HEK293 (cell line): ENCODE data around the gene GMPPB.

Source experiments
- CTCF ChIA-PET: fragments of 350-600 bp; formaldehyde crosslinking; extraction: SDS; loops from one replicate; lab custom pipeline; 2021; ENCODE audit warnings: antibody characterized with exemption; lab: Yijun Ruan, JAX
- POLR2A ChIA-PET: fragments of 300-600 bp; formaldehyde crosslinking; extraction: SDS; loops from one replicate; lab custom pipeline; 2020; ENCODE audit warnings: antibody characterized with exemption, inconsistent platforms; lab: Yijun Ruan, JAX
- H3K27ac ChIP-seq: fragments of 200-500 bp; sonication (Bioruptor generic); 2 replicates; pipeline ENCODE4 v1.5.1; 2014; ENCODE audit warnings: low read depth, low read length, control low read depth, inconsistent platforms; ENCODE audit errors: extremely low read depth
- H3K36me3 ChIP-seq, 2 experiments: fragments of 200-500 bp in 1 of 2; sonication (Bioruptor generic) in 1 of 2; 1 replicate in 1 of 2; 2 replicates in 1 of 2; pipeline ENCODE4 v1.5.1; 2014 to 2017; ENCODE audit warnings: inconsistent platforms in 2 of 2, low read length in 2 of 2; ENCODE audit not compliant: control insufficient read depth in 2 of 2, insufficient read depth in 1 of 2
- H3K4me1 ChIP-seq: fragments of 200-500 bp; sonication (Bioruptor generic); 2 replicates; pipeline ENCODE4 v1.5.1; 2014; ENCODE audit warnings: mild to moderate bottlenecking, low read length, inconsistent platforms; ENCODE audit not compliant: control insufficient read depth, insufficient read depth
- H3K4me3 ChIP-seq: 2 replicates; pipeline ENCODE4 v1.5.1; 2011; ENCODE audit warnings: low read depth, mild to moderate bottlenecking, control low read depth, low read length, moderate library complexity
- H3K9me3 ChIP-seq: fragments of 200-500 bp; sonication (Bioruptor generic); 2 replicates; pipeline ENCODE4 v1.5.1; 2014; ENCODE audit warnings: low read depth, low read length, inconsistent platforms; ENCODE audit not compliant: control insufficient read depth, insufficient read depth
- KLF1 ChIP-seq: fragments of 450-650 bp; formaldehyde crosslinking; IDR thresholded peaks from 2 replicates; pipeline ENCODE4 v1.5.1; 2016; ENCODE audit warnings: missing biosample characterization, missing genetic modification characterization
- KLF16 ChIP-seq: fragments of 450-650 bp; formaldehyde crosslinking; IDR thresholded peaks from 2 replicates; pipeline ENCODE4 v1.5.1; 2017; ENCODE audit warnings: missing biosample characterization, missing genetic modification characterization
- KLF8 ChIP-seq: fragments of 450-650 bp; formaldehyde crosslinking; IDR thresholded peaks from 2 replicates; pipeline ENCODE4 v1.5.1; 2016; ENCODE audit warnings: missing biosample characterization, missing genetic modification characterization
- SCRT2 ChIP-seq: fragments of 450-650 bp; formaldehyde crosslinking; IDR thresholded peaks from 2 replicates; pipeline ENCODE4 v1.5.1; 2016; ENCODE audit warnings: missing biosample characterization, missing genetic modification characterization
- ZFHX2 ChIP-seq: fragments of 450-650 bp; formaldehyde crosslinking; conservative IDR thresholded peaks from 2 replicates; pipeline ENCODE4 v1.5.1; 2016; ENCODE audit warnings: missing biosample characterization, missing genetic modification characterization
- ZFP41 ChIP-seq: fragments of 450-650 bp; formaldehyde crosslinking; IDR thresholded peaks from 2 replicates; pipeline ENCODE4 v1.5.1; 2016; ENCODE audit warnings: missing biosample characterization, missing genetic modification characterization, borderline replicate concordance
- ZNF132 ChIP-seq: fragments of 450-650 bp; formaldehyde crosslinking; IDR thresholded peaks from 2 replicates; pipeline ENCODE4 v1.5.1; 2017; ENCODE audit warnings: missing biosample characterization, missing genetic modification characterization, borderline replicate concordance
- ZNF138 ChIP-seq: fragments of 450-650 bp; formaldehyde crosslinking; IDR thresholded peaks from 2 replicates; pipeline ENCODE4 v1.5.1; 2016; ENCODE audit warnings: missing biosample characterization, missing genetic modification characterization, borderline replicate concordance
- ZNF146 ChIP-seq: fragments of 450-650 bp; formaldehyde crosslinking; IDR thresholded peaks from 2 replicates; pipeline ENCODE4 v1.5.1; 2016; ENCODE audit warnings: missing biosample characterization, missing genetic modification characterization
- ZNF423 ChIP-seq: fragments of 450-650 bp; formaldehyde crosslinking; IDR thresholded peaks from 2 replicates; pipeline ENCODE4 v1.5.1; 2016; ENCODE audit warnings: missing biosample characterization, missing genetic modification characterization
- ZNF561 ChIP-seq: fragments of 450-650 bp; IDR thresholded peaks from 2 replicates; pipeline ENCODE4 v1.5.1; 2018; ENCODE audit warnings: missing biosample characterization, missing genetic modification characterization, borderline replicate concordance
- ZNF76 ChIP-seq: fragments of 450-650 bp; formaldehyde crosslinking; IDR thresholded peaks from 2 replicates; pipeline ENCODE4; 2016; ENCODE audit warnings: low read depth, missing biosample characterization, missing genetic modification characterization, borderline replicate concordance
- ZNF792 ChIP-seq: fragments of 450-650 bp; formaldehyde crosslinking; IDR thresholded peaks from 2 replicates; pipeline ENCODE4 v1.5.1; 2016; ENCODE audit warnings: missing biosample characterization, missing genetic modification characterization
- TF ChIP-seq, protein P1 (sequence below): fragments of 450-650 bp; formaldehyde crosslinking; IDR thresholded peaks from 2 replicates; pipeline ENCODE4 v1.5.1; 2016; ENCODE audit warnings: missing biosample characterization, missing genetic modification characterization
- TF ChIP-seq, protein P2 (sequence below): fragments of 450-650 bp; formaldehyde crosslinking; IDR thresholded peaks from 2 replicates; pipeline ENCODE4 v1.5.1; 2016; ENCODE audit warnings: missing biosample characterization, missing genetic modification characterization
- TF ChIP-seq, protein P3 (sequence below): fragments of 450-650 bp; formaldehyde crosslinking; IDR thresholded peaks from 2 replicates; pipeline ENCODE4 v1.5.1; 2016; ENCODE audit warnings: missing biosample characterization, missing genetic modification characterization, borderline replicate concordance
- TF ChIP-seq, protein P4 (sequence below): fragments of 450-650 bp; formaldehyde crosslinking; IDR thresholded peaks from 2 replicates; pipeline ENCODE4 v1.5.1; 2016; ENCODE audit warnings: missing biosample characterization, missing genetic modification characterization

Gene GMPPB

DNA sequence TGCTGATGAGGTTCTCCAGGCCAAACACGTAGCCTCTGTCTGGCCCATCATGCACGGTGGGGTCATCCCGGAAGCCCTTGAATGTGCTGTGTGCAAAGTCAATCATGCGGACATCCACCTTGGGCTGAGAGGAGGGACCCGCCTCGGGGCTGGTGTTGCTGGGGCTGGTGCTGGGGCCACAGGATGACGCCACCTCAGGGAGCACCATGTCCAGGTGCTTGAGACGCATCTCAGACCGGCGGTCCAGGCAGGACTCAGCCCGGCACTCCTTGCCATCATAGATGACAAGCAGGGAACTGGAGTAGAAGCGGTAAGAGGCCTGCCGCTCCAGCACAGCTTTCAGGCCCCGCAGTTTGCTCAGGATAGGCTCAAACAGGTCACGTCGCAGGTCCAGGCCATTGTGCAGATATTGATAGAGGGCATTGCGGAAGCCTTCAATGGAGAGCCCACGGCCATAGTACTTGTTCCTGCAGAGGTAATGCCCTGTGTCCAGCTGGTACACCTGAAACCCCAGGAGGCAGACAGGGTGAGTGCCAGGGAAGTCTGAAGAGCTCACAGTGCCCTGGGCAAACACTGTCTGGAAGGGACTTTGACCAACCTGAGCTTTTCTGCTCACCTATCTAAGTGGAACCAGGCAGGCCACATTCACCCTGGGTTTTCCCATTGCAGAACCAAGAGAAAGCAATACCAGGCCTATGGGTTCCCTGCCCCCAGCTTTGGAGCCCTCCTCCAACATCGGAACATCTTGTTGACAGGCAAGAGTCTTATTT, 3.6 kb upstream of the GMPPB start (continued):
- TF ChIP-seq ZNF423 (no peak), ZFP41 (no peak), ZNF146 (tag by site-specific recombination) (no peak), ZNF76 (tag by site-specific recombination) (no peak)
- TF ChIP-seq, protein P1, sequence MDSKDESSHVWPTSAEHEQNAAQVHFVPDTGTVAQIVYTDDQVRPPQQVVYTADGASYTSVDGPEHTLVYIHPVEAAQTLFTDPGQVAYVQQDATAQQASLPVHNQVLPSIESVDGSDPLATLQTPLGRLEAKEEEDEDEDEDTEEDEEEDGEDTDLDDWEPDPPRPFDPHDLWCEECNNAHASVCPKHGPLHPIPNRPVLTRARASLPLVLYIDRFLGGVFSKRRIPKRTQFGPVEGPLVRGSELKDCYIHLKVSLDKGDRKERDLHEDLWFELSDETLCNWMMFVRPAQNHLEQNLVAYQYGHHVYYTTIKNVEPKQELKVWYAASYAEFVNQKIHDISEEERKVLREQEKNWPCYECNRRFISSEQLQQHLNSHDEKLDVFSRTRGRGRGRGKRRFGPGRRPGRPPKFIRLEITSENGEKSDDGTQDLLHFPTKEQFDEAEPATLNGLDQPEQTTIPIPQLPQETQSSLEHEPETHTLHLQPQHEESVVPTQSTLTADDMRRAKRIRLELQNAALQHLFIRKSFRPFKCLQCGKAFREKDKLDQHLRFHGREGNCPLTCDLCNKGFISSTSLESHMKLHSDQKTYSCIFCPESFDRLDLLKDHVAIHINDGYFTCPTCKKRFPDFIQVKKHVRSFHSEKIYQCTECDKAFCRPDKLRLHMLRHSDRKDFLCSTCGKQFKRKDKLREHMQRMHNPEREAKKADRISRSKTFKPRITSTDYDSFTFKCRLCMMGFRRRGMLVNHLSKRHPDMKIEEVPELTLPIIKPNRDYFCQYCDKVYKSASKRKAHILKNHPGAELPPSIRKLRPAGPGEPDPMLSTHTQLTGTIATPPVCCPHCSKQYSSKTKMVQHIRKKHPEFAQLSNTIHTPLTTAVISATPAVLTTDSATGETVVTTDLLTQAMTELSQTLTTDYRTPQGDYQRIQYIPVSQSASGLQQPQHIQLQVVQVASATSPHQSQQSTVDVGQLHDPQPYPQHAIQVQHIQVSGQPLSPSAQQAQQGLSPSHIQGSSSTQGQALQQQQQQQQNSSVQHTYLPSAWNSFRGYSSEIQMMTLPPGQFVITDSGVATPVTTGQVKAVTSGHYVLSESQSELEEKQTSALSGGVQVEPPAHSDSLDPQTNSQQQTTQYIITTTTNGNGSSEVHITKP (tag by site-specific recombination) = no peak
- TF ChIP-seq, all 188 proteins: peak for 0

DNA sequence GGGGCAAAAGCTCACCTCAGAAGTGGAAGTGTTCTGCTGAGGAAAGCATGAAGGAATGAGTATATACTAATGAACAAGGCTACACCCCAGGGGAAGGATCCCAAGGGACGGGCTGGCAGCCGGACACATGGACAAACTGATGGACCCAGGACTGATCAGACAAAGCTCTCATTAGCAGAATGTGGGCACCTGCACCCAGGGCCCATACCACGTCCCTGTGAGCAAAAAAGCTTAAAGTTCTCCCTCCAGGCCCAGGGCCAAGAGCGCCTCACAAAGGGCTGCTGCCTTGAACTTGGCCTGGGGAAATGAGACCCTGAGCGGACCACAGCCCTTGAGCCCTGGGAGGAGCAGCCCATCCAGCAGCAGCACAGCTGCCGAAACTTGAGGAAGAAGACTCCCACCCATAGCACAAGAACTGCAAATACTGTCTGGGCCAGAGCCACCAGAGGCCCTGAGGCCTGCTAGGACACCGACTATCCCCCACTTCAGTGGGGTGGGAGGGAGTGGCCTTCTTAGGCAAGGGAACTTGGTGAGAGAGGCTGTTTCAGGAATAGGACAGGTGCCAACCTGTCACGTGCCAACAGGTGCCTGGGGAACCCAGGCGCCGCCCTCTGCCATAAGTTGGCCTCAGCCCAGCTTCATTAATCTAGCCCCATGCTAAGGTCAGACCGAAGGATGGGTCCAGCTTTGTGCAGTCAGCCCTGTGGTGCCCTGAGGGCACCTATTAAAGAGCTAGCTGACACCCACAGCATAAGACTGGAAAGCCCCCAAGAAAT, 2.3 kb upstream of the GMPPB start:
- no peaks in the 10 kb centered on the region for H3K4me1 ChIP-seq
- no peaks in the 10 kb centered on the region for H3K9me3 ChIP-seq
- ChIA-PET CTCF (no interaction called here), POLR2A (no interaction called here)
- TF ChIP-seq SCRT2 (peak; percentile 37), ZNF132 (tag by site-specific recombination) (no peak), ZNF792 (tag by site-specific recombination) (no peak)
- H3K4me3 ChIP-seq = no peak overlapping the region
- peaks cover 3 to 76% of the 10 kb centered on the region in 2 experiments; a peak in 2 of 3 replicates for H3K36me3 ChIP-seq
- no peak overlapping the region for H3K27ac ChIP-seq

DNA sequence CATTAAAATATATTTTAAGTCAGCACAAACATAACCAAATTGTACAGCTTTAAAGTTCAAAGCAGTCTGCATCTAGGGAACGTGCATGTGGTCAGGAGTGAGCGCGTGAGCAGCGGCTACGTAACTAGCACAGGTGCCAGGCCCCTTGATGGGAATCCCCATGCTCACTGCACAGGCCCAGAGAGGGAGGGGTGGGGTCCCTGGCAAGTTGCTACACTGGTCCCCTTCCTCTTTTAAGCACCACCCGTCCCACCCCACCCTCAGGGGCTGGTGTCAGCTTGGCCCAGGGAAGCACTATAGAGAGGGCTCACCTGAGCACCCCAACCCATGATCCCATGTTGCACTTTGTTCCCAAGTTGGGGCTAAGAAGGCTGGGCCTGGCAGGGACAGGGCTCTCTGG, 835 bp upstream of the GMPPB start:
- H3K9me3 ChIP-seq = no peaks in the 10 kb centered on the region
- no peaks in the 10 kb centered on the region for H3K4me1 ChIP-seq
- peaks cover 0 to 74% of the 10 kb centered on the region in 2 experiments; a peak in 2 of 3 replicates for H3K36me3 ChIP-seq
- peak overlapping the region; percentile 57; the same call in 1 of the 2 replicates for H3K4me3 ChIP-seq
- POLR2A ChIA-PET = interaction anchor here (1.0 to 1.4 kb wide), 3 partner anchors 8 to 62 kb away, joined by 3 to 4 read pairs (median 3); partner anchors contain the start of gene IP6K1
- H3K27ac ChIP-seq = peak overlapping the region; percentile 85
- CTCF ChIA-PET = interaction anchor here (0.7 kb wide), 1 partner anchor 121 kb away, joined by 3 read pairs; no protein-coding TSS in a partner anchor
- TF ChIP-seq KLF1 (0 out of 2 replicates have a peak, but pooled peaks have one; percentile 8), KLF16 (tag by site-specific recombination) (no peak)

DNA sequence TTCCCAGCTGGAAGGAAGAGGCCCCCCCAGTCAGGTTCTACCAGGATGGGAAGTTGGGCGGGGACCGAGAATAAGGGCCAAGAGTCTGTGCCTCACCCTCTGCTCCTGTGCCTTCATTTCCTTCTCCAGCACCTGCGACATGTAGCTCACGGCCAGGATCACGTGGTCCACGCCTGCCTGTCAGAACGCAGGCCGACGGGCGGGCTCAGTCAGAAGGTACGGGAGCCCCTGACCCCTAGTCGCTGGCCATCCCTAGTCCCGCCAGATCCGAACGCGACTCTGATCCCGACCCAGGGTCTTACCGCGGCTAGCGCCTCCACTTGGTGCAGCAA, 489 bp downstream of the GMPPB start:
- Histone ChIP-seq H3K36me3 (peaks cover 0 to 77% of the 10 kb centered on the region in 2 experiments; a peak in 1 of 3 replicates), H3K4me3 (peak overlapping the region; percentile 90), H3K9me3 (no peaks in the 10 kb centered on the region), H3K4me1 (no peaks in the 10 kb centered on the region), H3K27ac (peak overlapping the region; percentile 87)
- ChIA-PET POLR2A (interaction anchor here (0.5 to 1.7 kb wide), 7 partner anchors 8 to 1945 kb away, joined by 3 to 9 read pairs (median 4); partner anchors contain the start of gene IP6K1), CTCF (interaction anchor here (0.6 to 0.7 kb wide), 2 partner anchors 12 to 183 kb away, joined by 3 read pairs; no protein-coding TSS in a partner anchor)
- TF ChIP-seq ZNF138 (tag by site-specific recombination) = no peak
- TF ChIP-seq, protein P2, sequence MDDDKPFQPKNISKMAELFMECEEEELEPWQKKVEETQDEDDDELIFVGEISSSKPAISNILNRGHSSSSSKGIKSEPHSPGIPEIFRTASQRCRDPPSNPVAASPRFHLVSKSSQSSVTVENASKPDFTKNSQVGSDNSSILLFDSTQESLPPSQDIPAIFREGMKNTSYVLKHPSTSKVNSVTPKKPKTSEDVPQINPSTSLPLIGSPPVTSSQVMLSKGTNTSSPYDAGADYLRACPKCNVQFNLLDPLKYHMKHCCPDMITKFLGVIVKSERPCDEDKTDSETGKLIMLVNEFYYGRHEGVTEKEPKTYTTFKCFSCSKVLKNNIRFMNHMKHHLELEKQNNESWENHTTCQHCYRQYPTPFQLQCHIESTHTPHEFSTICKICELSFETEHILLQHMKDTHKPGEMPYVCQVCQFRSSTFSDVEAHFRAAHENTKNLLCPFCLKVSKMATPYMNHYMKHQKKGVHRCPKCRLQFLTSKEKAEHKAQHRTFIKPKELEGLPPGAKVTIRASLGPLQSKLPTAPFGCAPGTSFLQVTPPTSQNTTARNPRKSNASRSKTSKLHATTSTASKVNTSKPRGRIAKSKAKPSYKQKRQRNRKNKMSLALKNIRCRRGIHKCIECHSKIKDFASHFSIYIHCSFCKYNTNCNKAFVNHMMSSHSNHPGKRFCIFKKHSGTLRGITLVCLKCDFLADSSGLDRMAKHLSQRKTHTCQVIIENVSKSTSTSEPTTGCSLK (tag by site-specific recombination) = no peak
- TF ChIP-seq ZFHX2 = no peak
- no peak for TF ChIP-seq ZNF561 (tag by site-specific recombination)
- TF ChIP-seq, protein P3, sequence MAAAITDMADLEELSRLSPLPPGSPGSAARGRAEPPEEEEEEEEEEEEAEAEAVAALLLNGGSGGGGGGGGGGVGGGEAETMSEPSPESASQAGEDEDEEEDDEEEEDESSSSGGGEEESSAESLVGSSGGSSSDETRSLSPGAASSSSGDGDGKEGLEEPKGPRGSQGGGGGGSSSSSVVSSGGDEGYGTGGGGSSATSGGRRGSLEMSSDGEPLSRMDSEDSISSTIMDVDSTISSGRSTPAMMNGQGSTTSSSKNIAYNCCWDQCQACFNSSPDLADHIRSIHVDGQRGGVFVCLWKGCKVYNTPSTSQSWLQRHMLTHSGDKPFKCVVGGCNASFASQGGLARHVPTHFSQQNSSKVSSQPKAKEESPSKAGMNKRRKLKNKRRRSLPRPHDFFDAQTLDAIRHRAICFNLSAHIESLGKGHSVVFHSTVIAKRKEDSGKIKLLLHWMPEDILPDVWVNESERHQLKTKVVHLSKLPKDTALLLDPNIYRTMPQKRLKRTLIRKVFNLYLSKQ (tag by site-specific recombination) = no peak
- no peak for TF ChIP-seq KLF8 (tag by site-specific recombination)
- TF ChIP-seq, protein P4, sequence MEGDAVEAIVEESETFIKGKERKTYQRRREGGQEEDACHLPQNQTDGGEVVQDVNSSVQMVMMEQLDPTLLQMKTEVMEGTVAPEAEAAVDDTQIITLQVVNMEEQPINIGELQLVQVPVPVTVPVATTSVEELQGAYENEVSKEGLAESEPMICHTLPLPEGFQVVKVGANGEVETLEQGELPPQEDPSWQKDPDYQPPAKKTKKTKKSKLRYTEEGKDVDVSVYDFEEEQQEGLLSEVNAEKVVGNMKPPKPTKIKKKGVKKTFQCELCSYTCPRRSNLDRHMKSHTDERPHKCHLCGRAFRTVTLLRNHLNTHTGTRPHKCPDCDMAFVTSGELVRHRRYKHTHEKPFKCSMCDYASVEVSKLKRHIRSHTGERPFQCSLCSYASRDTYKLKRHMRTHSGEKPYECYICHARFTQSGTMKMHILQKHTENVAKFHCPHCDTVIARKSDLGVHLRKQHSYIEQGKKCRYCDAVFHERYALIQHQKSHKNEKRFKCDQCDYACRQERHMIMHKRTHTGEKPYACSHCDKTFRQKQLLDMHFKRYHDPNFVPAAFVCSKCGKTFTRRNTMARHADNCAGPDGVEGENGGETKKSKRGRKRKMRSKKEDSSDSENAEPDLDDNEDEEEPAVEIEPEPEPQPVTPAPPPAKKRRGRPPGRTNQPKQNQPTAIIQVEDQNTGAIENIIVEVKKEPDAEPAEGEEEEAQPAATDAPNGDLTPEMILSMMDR (tag by site-specific recombination) = no peak
